K562 (cell line): ENCODE data around the gene JMJD1C. TPM values are rescaled to one million over a fixed set of nuclear protein-coding genes. Genes with fewer than 3 reads are reported as not detected.

Experiments
- ATAC-seq: fragments of 200-7000 bp; cut with Tn5 transposase; 3 replicates; pipeline ENCODE4 v1.9.1; 2020; ENCODE audit warnings: moderate library complexity
- BruUV-seq: library from RNA; stranded (reverse); fragments of 400-500 nt; replicated peaks from 2 replicates; lab custom pipeline; 2021; lab: Mats Ljungman, UMichigan
- CTCF ChIA-PET: fragments of 300-600 bp; formaldehyde crosslinking; extraction: SDS; loops from one replicate; lab custom pipeline; 2021; ENCODE audit warnings: low intra/inter-chr PET ratio; lab: Yijun Ruan, JAX
- POLR2A ChIA-PET: fragments of 300-600, 350-650 bp; sonication (Branson Sonifier 250); formaldehyde crosslinking; extraction: SDS; loops from one replicate; lab custom pipeline; 2021; ENCODE audit warnings: antibody characterized with exemption, inconsistent platforms; lab: Yijun Ruan, JAX
- DNase-seq, 4 experiments: peaks; one replicate each; pipeline versions ENCODE4 v3.0.0 to v3.0.0-alpha.2; 2011 to 2018; ENCODE audit warnings: low spot score in 3 of 4, mixed read lengths in 3 of 4; ENCODE audit errors: extremely low read depth in 1 of 4
- FAIRE-seq: peaks from 2 replicates; lab custom pipeline; 2011; peaks lifted over from hg19 to GRCh38; lab: Jason Lieb, UNC
- H2AFZ ChIP-seq: 2 replicates; pipeline ENCODE4 v1.6.0; 2011; ENCODE audit warnings: low read depth, low read length, control low read depth, inconsistent platforms
- H3K27ac ChIP-seq: fragments of 200-600 bp; 3 replicates; pipeline ENCODE4 v1.8.0; 2011; ENCODE audit warnings: low read depth, mild to moderate bottlenecking, control low read depth, inconsistent platforms, low read length, moderate library complexity, mixed read lengths; ENCODE audit errors: extremely low read depth
- H3K27me3 ChIP-seq, 2 experiments: fragments of 300-600 bp in 1 of 2; 2 replicates in 1 of 2; 3 replicates in 1 of 2; pipeline versions ENCODE4 v1.6.0 to v1.8.0; 2011; ENCODE audit warnings: inconsistent platforms in 2 of 2, low read length in 2 of 2, mild to moderate bottlenecking in 1 of 2, mixed read lengths in 1 of 2, moderate library complexity in 1 of 2; ENCODE audit not compliant: control insufficient read depth in 2 of 2, insufficient read depth in 2 of 2
- H3K36me3 ChIP-seq: fragments of 300-600 bp; 3 replicates; pipeline ENCODE4 v1.8.0; 2011; ENCODE audit warnings: mild to moderate bottlenecking, low read length, inconsistent platforms; ENCODE audit not compliant: control insufficient read depth, insufficient read depth
- H3K4me1 ChIP-seq, 2 experiments: fragments of 200-600 bp in 1 of 2; replicated peaks in 1 of 2; 2 replicates in 1 of 2; 3 replicates in 1 of 2; pipeline versions ENCODE4 v1.5.1 to v1.8.0; 2011; ENCODE audit warnings: inconsistent platforms in 2 of 2, low read length in 2 of 2, mild to moderate bottlenecking in 1 of 2, mixed read lengths in 1 of 2, moderate library complexity in 1 of 2; ENCODE audit not compliant: control insufficient read depth in 2 of 2, insufficient read depth in 2 of 2
- H3K4me2 ChIP-seq: 2 replicates; pipeline ENCODE4 v1.6.1; 2011; ENCODE audit warnings: low read length, control low read depth, inconsistent platforms, mixed read lengths; ENCODE audit not compliant: insufficient read depth
- H3K4me3 ChIP-seq: fragments of 200-600 bp; sonication (generic), shearing (Covaris generic); 2 replicates; pipeline ENCODE4 v1.5.1; 2016; ENCODE audit warnings: control low read depth, inconsistent platforms
- H3K79me2 ChIP-seq: fragments of 200-600 bp; 3 replicates; pipeline ENCODE4 v1.8.0; 2011; ENCODE audit warnings: low read length, inconsistent platforms; ENCODE audit not compliant: control insufficient read depth, insufficient read depth
- H3K9ac ChIP-seq, 2 experiments: 2 replicates each; pipeline versions ENCODE4 v1.6.0 to v1.6.1; 2011; ENCODE audit warnings: low read depth in 2 of 2, low read length in 2 of 2, control low read depth in 1 of 2, inconsistent platforms in 1 of 2, mild to moderate bottlenecking in 1 of 2, mixed read lengths in 1 of 2; ENCODE audit not compliant: insufficient read depth in 1 of 2
- H3K9me1 ChIP-seq: one replicate; pipeline ENCODE4 v1.6.0; 2011; ENCODE audit warnings: inconsistent platforms, mild to moderate bottlenecking, low read length, moderate library complexity; ENCODE audit not compliant: control insufficient read depth, insufficient read depth
- H3K9me3 ChIP-seq: replicated peaks from 2 replicates; pipeline ENCODE4 v1.5.1; 2011; ENCODE audit warnings: low read depth, low read length, inconsistent platforms; ENCODE audit not compliant: control insufficient read depth, insufficient read depth
- H4K20me1 ChIP-seq: replicated peaks from 2 replicates; pipeline ENCODE4 v1.6.1; 2011; ENCODE audit warnings: low read length, inconsistent platforms, mixed read lengths; ENCODE audit not compliant: control insufficient read depth, insufficient read depth
- CBFA2T3 ChIP-seq: fragments of 450-650 bp; IDR thresholded peaks from 2 replicates; pipeline ENCODE4 v1.6.1; 2017
- ZBTB7A ChIP-seq: IDR thresholded peaks from 2 replicates; pipeline ENCODE4 v1.6.1; 2011; ENCODE audit warnings: low read depth, mild to moderate bottlenecking, low read length, moderate library complexity, borderline replicate concordance; ENCODE audit not compliant: control insufficient read depth
- ZNF639 ChIP-seq, 2 experiments: fragments of 200-800 bp in 1 of 2; sonication (Bioruptor generic) in 1 of 2; sonication (generic) in 1 of 2; formaldehyde crosslinking in 1 of 2; IDR thresholded peaks in 1 of 2; conservative IDR thresholded peaks in 1 of 2; 2 replicates each; pipeline versions ENCODE4 v1.5.0 to v1.6.1; 2016 to 2020; ENCODE audit warnings: missing compliant biosample characterization in 1 of 2, missing genetic modification characterization in 1 of 2, missing genetic modification reagents in 1 of 2
- WGBS: fragments of 100-300 bp; shearing (Covaris generic); methylation state at CpG from one replicate; pipeline ENCODE4 v1.1.6; 2016; ENCODE audit warnings: low coverage, mixed read lengths; ENCODE audit not compliant: insufficient coverage; ENCODE audit errors: missing lambda C conversion rate; 5-methylcytosine and 5-hydroxymethylcytosine counted together
- in situ Hi-C: fragments of 300-500 bp; cut with MboI; formaldehyde crosslinking; loops from 4 replicates; pipeline ENCODE4 v1.15.0; 2018; ENCODE audit warnings: inconsistent platforms, mixed read lengths
- intact Hi-C: fragments of 100-400 bp; cut with micrococcal nuclease; formaldehyde crosslinking; loops from 2 replicates; pipeline ENCODE4 v1.14.2; 2022
- polyA plus RNA-seq, 8 experiments: library from polyadenylated mRNA; depleted of rRNA in 4 of 8; stranded (reverse) in 5 of 8; unstranded in 3 of 8; fragments of >200 nt; fragmentation: Nextera tagmentation in 2 of 8; fragmentation: Illumina TruSeq in 1 of 8; extraction: Ambion mirVana in 2 of 8; extraction: Trizol in 1 of 8; gene quantifications; 2 replicates each; pipeline versions ENCODE4 v1.2.1 to v1.2.3, GENCODE V29; 2011 to 2014; ENCODE audit warnings: inconsistent platforms in 1 of 8, missing spikeins in 1 of 8
- total RNA-seq, 7 experiments: library from RNA; depleted of rRNA in 6 of 7; stranded (reverse); fragments of >200 nt in 6 of 7; fragmentation: Illumina TruSeq in 2 of 7; extraction: Trizol in 2 of 7; gene quantifications; 2 replicates each; pipeline versions ENCODE4 v1.2.1 to v1.2.3, GENCODE V29; 2011 to 2021; ENCODE audit warnings: low replicate concordance in 1 of 7

JMJD1C gene
- total and polyA plus RNA-seq, 9 of the 15 experiments (the other 6 are each of a cell fraction or from before 2014, with no cell fraction given): 25.3 to 68.0 (median 47.2) TPM

GRCh38 chr10:63478564-63478963 is 12.8 kb upstream of the JMJD1C start:
- DNase-seq (peak in 2 of 4 experiments; percentile 15 to 40), FAIRE-seq (no peak), ATAC-seq (peak; percentile 84)
- intact Hi-C loops (no loop called here), in situ Hi-C loops (no loop called here)
- Histone ChIP-seq H2AFZ (no peak overlapping the region), H3K9me1 (no peaks in the 10 kb centered on the region), H3K9ac (no peak overlapping the region), H4K20me1 (0 out of 2 replicates have a peak, but pooled peaks cover 3% of the 10 kb centered on the region), H3K4me2 (peak overlapping the region; percentile 20; the same call in 1 of the 2 replicates), H3K79me2 (peaks cover 52% of the 10 kb centered on the region), H3K27ac (no peak overlapping the region), H3K36me3 (no peaks in the 10 kb centered on the region), H3K9me3 (no peaks in the 10 kb centered on the region), H3K27me3 (no peaks in the 10 kb centered on the region), H3K4me1 (peaks cover 0 to 4% of the 10 kb centered on the region in 2 experiments; a peak in 2 of 5 replicates), H3K4me3 (no peak overlapping the region)
- ChIA-PET POLR2A (interaction anchor here (0.5 to 1.2 kb wide), 7 partner anchors 11 to 61 kb away, joined by 3 to 12 read pairs (median 3); partner anchors contain the start of genes JMJD1C and REEP3), CTCF (no interaction called here)
- BruUV-seq: no TSS peak
- 15% methylated on average over 3 of the region's 3 CpGs for WGBS
- TF ChIP-seq CBFA2T3 (peak; percentile 22; the same call in 1 of the 2 replicates), ZNF639 (CRISPR knock-in tag; conservative IDR thresholded peaks at IDR 0.05 in 1 of 2, IDR thresholded peaks at IDR 0.05 in 1 of 2) (no peak), ZBTB7A (peak; percentile 44; the same call in 1 of the 2 replicates)
